Activated naive CD4-positive, alpha-beta T cell treated with Interleukin-2 at 50 U/mL for 16 hours (primary cell): ENCODE data around the gene KCTD18.

ENCODE experiments used
- DNase-seq: peaks from one replicate; pipeline ENCODE4 v3.0.0-alpha.2; 2020

Gene KCTD18

DNA sequence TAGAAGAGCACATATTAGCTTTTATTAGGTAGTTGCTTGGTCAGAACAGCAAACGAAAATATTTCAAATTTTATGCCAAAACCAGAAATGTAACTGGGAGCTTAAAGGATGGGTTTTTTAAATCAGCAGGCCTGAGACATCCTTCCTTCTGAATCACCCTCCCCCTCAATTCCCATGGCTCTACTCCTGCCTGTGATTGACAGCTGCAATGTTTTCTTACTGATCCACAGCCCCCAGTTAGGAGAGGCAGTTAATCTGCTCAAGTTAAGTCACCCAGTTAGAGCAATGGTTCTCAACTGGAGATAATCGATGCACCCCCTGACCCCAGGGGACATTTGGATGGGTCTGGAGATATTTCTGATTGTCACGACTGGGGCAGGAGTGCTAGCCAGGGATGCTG is 24.9 kb downstream of the KCTD18 start:
- no peak for DNase-seq

DNA sequence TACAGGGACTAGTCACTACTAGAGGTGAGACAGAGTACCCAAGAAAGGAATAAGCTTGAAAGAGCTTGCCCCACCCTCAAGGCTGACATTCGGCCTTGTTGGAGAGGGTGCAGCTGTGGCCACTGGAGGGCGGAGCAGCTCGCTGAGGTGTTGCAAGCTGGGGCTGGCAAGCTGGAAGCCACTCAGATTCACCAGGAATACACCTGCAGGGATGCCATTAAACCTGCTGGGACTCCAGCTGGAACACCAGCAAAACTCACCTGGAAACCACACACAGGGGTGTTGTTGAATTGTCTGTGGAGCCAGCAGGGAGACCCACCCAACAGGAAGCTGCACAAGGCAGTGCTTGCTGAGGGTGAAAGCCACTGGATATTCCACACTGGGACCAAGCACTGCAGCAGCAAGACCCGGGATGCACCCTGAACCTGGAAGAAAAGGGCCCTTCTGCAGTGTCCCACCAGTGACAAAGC is 26.1 kb downstream of the KCTD18 start:
- DNase-seq, result no peak

DNA sequence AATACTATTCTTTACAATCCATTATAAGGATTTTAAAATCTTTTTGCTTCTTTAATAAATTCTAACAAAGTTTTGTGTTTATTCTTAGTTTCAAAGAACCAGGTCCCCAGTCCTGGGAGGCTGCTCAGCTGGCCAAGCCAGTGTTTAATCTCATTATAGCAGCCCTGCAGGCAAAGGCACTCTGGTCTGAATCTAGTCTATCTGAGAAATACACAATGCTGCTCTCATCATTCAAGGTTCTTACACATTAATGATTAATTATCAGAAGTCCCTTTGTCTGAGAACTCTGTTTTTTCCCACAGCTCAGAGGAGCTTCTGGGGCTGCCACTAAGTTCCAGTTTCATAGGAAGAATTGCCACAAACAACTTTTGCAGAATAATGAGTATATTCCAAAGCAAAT is 27.7 kb downstream of the KCTD18 start:
- DNase-seq, result no peak

DNA sequence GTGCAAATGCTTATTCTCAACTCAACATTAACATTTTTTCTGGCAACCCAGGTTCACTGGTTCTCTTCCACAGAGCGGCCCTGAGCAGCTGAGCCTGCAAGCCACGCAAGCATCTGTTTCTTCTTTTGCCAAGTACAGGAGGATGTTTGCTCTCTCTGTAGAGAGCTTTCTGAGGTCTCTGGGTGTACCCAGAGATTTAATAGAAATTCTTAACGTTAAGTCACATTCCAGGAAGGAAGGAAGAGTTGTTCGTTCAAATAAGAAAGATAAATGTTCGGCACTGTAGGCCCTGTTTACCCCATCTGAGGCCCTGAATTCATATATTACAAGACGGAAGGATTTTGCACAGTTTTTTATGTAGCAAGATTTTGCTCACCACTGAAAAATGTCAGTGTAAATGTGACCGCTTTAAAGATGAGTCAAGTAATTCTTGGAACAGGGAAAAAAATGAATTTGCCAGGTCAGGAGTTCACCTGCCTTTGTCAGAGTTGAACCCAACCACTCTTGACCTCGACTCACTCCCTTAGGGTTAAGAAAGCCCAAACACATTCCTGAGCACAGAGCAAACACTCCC is 30.1 kb downstream of the KCTD18 start:
- DNase-seq, result no peak

DNA sequence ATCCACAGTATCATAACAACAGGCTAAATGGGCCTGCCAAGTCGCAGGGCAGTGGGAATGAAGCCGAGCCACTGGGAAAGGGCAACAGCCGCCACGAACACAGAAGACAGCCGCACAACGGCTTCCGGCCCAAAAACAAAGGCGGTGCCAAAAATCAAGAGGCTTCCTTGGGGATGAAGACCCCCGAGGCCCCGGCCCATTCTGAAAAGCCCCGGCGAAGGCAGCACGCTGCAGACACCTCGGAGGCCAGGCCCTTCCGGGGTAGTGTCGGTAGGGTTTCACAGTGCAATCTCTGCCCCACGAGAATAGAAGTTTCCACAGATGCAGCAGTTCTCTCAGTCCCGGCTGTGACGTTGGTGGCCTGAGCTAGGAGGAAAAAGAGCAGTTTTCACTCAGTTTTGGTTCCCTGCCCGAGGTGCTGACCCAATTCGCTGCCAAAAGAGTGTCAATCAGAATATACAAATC is 32.2 kb downstream of the KCTD18 start:
- no peak for DNase-seq

GRCh38 chr2:200476836-200477235 is 33.0 kb downstream of the KCTD18 start:
- no peak for DNase-seq

- no peak for DNase-seq
Measured at GRCh38 chr2:200475795-200476194, 34.1 kb downstream of the KCTD18 start.

GRCh38 chr2:200472853-200473464 is 36.9 kb downstream of the KCTD18 start:
- no peak for DNase-seq

GRCh38 chr2:200471928-200472645 is 37.8 kb downstream of the KCTD18 start:
- DNase-seq, result no peak

GRCh38 chr2:200471324-200471848 is 38.5 kb downstream of the KCTD18 start:
- peak; percentile 40 for DNase-seq

DNA sequence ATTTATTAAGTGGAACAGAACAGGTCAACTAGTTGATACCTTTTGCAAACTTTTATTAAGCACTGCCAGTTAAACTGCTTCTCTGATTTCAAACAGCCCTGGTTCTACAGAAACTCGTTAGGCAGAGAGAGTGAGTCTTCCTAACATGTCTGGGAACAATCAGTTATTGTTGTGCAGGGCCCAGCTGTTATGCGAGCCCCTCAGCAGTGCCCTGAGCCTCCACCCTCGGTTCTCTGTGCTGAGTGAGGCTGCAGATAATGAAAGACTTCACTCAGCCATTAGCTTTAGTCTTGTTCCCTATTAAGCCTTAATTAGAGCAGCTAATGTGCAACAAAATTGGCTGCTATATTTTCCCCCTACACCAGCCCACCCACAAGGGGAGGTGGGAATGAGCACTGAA is 39.6 kb downstream of the KCTD18 start:
- no peak for DNase-seq

DNA sequence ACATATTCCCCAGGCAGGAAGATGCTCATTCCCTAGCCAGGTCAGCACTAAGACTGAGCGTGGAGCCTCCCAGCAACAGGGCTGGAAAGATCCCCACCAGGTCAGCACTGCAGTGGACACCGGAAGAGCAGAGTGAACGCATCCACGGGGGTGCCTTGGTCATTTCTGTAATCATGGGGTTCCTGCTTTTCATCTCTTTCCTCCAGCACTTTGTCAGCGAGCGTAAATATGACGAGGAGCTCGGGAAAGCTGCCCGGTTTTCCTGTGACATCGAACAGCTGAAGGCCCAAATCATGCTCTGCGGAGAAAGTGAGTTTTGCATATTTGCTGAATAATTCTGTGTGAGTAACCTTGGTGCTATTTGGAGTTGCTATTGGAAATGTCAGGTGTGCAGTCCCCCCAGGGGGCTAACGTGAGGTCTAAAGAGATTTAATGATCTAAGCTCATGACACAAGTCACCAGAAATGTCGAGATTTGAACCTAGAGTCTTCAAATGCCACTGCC is 40.1 kb downstream of the KCTD18 start:
- DNase-seq, result no peak

GRCh38 chr2:200467806-200468681 is 41.8 kb downstream of the KCTD18 start:
- DNase-seq, result no peak

- peak; percentile 45 for DNase-seq
Measured at GRCh38 chr2:200466425-200467418, 43.1 kb downstream of the KCTD18 start.

GRCh38 chr2:200463452-200463851 is 46.4 kb downstream of the KCTD18 start:
- no peak for DNase-seq

DNA sequence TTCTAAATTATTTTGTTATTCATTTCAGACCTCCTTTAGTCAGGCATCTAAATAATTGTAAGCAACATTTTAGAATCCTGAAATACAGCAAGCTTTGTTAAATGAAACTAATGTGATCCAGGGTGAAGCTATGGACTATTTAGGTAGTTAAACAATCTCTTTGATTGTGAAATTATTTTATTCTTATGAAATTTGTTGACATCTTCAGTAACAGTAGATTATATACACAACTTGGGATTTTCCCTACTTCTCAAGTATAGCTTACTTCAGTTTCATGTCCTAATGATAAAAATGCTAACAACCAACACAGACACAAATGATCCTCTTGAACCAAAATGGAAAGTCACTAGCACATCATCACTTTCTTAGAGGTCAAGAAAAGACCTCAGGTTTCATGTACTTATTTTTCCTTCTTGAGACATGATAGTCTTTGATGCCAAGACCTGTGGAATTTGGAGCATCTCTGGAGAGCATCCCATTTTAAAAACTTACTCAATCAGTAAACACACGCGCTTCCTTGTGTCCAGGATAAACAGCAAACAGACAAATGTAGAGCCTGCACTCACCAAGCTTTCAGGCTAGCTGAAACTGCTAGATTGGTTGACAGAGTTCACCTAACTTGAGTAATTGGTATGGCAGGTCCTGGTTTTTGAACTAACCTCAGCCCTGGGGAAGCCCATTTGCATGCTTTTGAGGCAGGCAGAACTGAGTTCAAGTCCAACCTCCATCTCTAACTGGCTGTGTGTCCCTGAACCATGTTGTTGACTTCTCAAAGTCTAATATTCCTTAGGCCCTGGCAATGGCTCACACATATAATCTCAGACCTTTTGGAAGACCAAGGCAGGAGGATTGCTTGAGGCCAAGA is 47.8 kb downstream of the KCTD18 start:
- no peak for DNase-seq

GRCh38 chr2:200459101-200459500 is 50.8 kb downstream of the KCTD18 start:
- no peak for DNase-seq

GRCh38 chr2:200456567-200456966 is 53.3 kb downstream of the KCTD18 start:
- DNase-seq, result no peak

DNA sequence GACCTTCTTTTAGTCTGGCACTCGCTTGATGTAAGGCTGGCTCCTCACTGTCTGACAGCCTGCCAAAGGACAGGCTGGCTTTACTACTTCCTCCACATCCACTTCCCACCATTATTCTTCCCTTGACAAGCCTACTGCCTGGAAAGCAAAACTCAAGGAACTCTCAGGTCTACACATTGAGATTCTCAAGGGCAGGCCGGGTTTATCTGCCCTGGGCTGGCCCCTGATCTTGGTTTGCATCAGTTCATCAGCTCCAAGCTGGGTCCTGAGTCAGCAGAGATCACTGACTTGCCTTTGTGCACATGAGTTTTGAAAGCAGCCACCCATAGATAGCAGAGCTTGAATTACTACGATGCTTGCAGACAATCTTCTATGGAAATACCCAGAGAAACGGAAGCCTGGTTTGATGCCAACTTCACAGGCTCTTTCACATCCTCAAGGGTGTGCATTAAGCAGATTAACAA is 53.9 kb downstream of the KCTD18 start:
- peak; percentile 22 for DNase-seq
